A204.1 (cell line): ENCODE data around the gene IGFL3.
"Not testable (repeated sequence)": the region's sequence is repeated elsewhere in the genome, so short reads cannot be mapped to it uniquely, and the experiment has no call there.

Experiments
- FAIRE-seq: peaks from 2 replicates; lab custom pipeline; 2012; peaks lifted over from hg19 to GRCh38; lab: Jason Lieb, UNC

The IGFL3 gene

DNA sequence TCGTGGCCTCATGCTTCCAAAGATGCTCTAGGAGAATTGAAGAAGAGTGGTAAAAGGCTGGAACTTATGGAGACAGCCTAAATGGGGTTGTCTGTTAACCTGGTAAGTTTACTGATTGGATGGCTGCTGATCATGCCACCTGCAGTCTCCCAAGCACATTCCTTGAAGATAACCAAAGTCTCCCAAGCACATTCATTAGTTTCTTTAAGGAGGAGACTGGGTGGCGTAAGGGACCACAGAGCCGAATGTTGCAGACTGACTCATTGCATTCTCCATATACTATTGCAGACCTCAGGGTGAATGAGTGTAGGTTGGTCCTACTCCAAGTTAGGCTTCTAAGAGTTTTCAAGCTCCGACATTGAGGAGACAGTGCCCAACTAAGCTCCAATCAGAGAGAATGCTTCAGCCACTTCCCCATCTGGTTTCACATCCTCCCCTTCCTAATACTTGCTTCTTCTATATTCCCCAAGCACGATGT, at the start of gene IGFL3:
IGFL3 (minus strand) TSS at position 51 of the 478 bp plus-strand sequence; CDS start at position 12, 39 bp downstream.
- no peak for FAIRE-seq

DNA sequence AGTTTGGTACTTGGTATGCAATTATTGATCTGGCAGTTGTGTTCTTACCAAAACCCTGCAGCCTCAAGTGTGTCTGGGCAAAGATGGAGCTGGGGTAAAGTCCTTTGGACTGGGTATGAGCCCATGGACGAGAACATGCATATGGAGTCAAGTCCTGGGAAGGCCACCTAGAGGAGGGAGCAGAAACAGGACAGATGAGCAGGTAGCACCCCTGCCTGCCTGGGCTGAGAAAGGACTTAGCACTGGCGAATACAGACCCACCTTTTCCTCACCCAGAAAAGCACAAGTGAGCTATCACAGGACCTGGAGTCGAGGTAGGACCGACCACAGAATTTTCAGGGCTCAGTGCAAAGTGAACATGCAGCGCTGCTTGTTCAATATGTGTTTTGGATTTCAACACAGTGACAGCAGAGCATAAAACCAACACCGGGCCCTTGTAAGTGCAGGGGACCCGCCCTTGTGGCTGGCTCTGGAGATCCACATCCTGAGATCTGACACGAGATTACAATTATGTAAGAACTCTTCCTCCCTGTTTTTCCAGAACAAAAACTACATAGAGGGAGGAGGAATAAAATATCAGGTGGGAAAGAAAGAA, 49.5 kb upstream of the IGFL3 start:
- FAIRE-seq, result no peak

DNA sequence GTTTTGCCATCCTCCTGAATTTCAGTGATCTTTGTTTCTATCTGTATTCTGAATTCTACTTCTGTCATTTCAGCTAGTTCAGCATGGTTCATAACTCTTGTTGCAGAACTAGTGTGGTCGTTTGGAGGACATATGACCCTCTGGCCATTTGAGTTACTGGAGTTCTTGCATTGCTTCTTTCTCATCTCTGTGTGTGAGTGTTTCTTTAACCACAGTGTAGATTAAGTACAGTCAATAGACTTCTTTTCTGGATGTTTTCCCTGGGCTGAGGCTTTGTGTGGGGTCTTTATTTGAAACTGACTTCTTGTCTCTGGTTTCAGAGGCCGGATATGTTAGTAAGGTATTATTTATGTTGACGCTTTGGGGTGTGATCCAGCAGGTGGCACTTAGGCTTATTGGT, 38.2 kb upstream of the IGFL3 start:
- no peak for FAIRE-seq

DNA sequence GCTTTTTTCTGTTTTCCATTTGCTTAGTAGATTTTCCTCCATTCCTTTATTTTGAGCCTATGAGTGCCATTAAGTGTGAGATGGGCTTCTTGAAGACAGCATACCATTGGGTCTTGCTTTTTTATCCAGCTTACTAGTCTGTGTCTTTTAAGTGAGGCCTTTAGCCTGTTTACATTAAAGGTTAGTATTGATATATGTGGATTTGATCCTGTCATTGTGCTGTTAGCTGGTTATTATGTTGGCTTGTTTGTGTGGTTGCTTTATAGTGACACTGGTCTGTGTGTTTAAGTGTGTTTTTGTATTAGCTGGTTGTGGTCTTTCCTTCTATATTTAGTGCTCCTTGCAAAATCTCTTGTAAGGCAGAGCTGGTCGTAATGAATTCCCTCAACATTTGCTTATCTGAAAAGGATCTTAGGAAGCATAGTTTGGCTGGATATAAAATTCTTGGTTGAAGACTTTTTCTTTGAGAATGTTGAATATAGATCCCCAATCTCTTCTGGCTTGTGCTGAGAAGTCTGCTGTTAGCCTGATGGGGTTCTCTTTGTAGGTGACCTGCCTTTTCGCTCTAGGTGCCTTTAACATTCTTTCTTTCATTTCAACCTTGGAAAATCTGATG, 37.3 kb upstream of the IGFL3 start:
- FAIRE-seq, result not testable (repeated sequence)

DNA sequence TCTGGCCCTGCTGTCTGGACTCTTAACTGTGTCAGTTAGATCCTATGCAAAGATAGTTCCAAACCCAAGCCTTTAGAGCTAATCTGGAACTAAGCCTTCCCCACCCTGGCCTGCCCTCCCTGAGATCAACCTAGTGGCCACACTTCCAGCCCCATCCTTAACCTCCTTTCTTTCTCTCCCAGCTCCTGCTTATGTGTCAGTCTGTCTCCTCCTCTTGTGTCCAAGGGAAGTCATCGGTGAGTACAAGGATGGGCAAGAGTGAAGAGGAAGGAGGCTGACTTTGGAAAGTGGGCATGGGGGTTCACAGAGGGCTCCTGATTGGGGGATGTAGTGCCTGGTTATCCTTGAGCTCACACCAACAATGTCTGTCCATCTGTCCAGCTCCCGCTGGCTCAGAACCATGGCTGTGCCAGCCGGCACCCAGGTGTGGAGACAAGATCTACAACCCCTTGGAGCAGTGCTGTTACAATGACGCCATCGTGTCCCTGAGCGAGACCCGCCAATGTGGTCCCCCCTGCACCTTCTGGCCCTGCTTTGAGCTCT, 35.8 kb upstream of the IGFL3 start:
- FAIRE-seq, result no peak

DNA sequence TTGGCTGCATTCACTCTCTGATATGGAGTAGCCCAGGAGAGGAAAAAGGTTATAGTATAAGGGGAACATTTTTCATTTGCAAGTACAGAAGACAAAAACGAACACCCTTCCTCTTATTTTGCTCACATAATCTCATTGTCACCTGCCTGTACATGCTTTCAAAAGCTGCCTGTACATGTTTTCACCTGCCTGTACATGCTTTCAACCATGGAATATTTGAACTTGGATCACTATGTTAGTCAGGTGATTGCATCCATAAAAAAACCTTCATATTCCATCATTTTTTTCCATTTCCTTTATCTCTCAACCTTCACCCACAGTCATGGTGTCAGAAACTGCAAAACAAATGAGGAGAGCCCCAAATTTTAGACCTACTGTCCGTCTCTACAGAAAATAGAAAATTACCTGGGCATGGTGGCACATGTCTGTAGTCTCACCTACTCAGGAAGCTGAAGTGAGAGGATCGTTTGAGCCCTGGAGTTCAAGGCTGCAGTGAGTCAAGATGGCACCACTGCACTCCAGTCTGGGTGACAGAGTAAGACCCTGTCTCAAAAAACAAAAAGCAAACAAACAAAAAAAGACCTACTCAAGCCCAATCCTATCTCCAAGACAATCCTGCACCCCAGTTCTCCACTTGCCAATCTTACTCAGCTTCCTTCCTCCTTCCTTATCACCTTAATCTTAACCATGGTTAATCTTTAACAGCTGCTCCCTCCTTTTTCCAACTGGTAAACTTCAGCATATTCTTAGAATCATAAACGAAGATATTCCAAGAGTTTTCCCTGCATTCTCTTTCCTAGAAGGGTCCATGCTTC, 35.1 kb upstream of the IGFL3 start:
- no peak for FAIRE-seq

DNA sequence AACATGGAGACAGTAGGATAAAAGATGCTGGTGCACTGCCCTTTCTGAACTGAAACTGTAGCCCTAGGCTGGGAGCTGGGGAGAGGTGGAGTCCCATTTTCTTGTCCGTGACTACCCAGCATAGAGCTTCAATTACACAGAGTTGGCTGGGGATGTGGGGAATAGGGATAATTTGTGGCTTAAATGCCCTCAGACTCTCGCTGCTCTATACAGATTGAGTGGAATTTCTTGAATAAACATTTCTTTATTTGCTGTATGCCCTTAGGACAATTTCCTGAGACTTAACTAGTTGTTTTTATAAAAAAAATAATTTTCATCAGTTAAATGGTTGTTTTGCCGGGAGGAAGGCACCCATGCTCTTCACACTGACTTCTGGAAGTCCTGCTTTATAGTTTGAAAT, 30.7 kb upstream of the IGFL3 start:
- no peak for FAIRE-seq

DNA sequence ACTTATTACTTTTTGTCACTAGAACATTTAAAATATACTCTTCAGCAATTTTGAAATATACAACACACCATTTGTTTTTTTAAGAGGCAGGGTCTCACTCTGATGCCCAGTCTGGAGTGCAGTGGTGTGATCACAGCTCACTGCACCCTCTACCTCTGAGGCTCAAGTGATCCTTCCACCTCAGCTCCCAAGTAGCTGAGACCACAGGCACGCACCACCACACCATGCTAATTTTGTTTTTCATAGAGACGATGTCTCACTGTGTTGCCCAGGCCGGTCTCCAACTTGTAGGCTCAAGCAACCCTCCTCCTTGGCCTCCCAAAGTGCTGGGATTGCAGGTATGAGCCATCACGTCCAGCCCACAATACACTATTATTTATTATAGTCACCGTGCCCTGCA, 26.1 kb upstream of the IGFL3 start:
- no peak for FAIRE-seq

DNA sequence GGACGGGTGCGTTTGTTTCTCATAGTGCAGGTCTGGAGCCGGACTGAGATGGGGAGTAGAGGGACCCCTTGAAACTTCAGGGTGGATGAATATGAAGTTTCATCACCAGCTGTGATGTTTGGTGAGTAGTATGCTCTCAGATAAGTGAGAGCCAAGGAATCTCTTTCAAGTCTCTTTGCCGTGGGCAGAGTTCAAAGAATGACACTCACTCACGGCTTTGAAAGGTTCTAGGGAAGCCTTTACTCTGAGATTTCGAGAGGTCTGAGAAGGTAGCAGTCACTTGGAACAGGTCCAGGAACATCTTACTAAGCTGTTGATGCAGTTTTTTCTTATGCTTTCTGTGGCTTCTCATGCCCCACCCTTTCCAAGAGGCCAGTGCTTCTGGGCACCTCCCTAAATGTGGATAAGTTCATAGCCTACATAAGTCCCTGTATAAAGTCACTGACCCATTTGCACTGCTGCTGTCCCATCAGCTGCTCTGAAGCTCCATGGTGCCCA, 23.4 kb upstream of the IGFL3 start, which contains the start of gene IGFL2:
IGFL2 (plus strand) TSS at position 448 of the 498 bp plus-strand sequence; CDS start at position 489, 41 bp downstream.
- FAIRE-seq, result no peak

DNA sequence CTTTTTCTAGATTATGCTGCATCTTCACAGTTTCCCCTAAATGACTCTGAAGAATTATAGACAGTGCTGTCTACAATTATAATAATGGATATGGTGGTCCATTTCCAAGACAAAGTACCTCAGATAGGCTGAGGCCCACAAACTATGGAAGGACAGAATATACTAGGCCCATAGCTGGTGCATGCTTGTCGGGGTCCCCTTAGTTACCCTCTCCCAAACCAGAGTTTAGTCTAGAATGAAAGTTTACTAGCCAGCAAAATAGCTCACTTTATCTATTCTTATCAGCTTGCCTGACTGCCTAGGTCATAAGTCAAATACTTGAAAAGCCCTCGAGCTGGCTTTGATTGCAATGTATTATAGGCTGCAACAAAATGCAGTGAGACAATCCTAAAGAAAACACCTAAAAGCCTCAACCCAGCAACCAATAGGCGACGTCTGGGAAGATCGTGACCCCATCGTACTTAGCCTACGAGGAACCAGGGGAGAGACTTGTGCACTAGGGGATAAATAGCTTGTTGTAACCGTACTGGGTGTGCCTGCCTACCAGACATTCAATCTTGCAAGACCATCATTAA, 22.8 kb upstream of the IGFL3 start:
- FAIRE-seq, result no peak

DNA sequence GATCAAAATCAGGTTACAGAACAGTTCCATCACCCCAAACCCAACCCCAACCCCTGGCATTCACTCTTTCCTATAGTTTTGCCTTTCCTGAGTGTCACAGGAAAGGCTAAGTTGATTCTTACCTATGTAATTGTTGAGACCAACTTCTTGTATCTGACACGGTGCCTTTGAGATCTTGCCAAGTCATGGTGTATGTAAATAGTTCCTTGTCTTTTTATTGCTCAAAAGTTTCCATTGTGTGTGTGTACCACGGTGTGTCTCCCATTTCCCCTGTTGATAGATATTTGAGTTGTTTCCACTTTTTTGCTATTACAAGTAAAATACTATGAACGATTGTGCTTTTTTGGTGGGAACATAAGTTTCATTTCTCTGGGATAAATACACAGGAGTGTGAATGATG, 20.3 kb upstream of the IGFL3 start:
- FAIRE-seq, result no peak

DNA sequence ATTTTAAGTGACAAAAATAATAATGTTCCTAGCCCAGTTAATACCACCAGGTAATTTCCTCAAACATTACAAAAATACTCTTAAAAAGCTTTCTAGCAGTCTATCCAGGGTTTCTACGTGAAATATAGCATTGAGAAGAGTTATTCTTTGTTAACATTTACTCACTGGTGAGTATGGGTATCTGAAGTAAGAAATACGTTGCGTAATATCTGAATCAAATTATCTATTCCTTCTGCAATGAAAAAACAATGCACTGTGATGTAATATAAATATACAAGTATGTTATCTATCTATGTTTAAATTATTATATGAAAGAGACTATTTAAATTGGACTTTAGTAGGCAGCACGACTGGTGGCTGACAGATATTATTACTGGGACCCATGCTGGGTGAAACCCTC, 17.8 kb upstream of the IGFL3 start:
- FAIRE-seq, result no peak

DNA sequence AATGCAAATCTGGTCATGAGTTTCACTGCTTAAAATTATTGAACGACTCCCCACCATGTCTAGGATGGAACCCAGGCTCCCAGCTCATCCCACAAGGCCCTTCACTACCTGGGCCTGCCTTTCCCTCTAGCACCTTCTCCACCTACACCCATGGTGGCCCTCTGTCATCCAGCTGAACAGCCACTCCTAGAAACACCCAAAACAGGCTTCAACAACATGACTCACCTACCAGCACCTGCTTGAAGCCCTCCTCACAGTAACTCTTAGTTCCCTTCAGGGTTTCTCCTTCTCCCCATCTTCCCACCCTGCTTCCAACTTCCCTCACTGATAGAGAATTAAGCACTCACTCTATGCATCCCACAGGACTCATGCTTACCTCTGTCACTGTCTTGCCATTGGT, 16.9 kb upstream of the IGFL3 start:
- no peak for FAIRE-seq

DNA sequence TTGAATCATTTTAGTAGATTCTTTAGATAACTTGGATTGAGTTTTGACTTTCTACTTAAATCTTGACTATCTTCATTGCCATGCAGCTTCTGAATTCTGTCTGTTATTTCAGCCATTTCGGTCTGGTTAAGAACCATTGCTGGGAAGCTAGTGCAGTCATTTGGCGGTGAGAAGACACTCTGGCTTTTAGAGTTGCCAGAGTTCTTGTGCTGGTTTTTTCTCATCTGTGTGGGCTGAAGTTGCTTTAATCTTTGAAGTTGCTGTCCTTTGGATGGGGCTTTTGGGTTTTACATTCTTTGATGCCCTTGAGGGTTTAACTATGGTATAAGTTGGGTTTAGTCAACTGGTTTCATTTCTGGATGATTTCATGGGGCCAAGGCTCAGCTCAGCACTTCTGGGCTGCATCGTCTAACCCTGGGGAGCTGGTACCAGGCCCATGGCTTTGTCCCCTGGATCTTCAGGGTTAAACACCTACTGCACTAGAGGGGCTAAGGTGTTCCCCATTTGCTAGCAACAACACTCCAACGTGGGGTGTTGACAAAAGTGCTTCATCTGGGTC, 13.5 kb upstream of the IGFL3 start:
- FAIRE-seq, result no peak

DNA sequence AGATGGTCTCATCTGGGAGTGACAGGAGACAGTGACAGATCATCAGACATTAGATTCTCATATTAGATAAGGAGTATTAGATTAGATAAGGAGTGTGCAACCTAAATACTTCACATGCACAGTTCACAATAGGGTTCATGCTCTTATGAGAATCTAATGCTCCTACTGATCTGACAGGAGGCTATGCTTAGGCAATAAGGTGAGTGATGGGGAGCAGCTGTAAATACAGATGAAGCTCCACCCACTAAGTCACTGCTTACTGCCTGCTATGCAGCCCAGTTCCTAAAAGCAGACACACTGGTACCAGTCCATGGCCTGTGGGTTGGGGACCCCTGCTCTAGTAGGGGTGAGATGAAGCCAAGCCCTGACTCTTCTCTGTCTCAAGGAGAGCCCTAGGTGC, 10.0 kb upstream of the IGFL3 start:
- FAIRE-seq, result no peak

DNA sequence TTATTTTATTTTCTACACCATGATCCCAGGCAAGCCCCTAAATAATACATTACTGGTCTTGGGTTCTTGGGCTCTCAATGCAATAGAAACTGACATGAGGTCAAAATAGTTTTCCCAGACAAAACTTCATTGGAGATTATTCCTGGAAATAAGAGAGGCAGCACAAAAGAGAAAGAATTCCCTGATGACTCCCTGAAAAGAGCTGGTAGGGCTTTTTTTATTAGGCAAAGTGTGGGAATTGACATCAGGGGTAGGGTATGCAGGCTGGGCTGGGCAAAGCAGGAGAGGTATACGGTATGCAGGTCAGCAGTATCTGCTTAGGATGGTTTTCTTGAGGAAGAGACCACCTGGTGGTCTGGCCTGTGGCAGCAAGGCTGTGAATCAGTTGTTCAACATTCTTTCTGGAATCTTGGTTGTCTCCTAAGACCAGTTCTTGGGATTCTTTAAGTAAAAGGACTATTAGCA, 9.3 kb upstream of the IGFL3 start:
- FAIRE-seq, result no peak

DNA sequence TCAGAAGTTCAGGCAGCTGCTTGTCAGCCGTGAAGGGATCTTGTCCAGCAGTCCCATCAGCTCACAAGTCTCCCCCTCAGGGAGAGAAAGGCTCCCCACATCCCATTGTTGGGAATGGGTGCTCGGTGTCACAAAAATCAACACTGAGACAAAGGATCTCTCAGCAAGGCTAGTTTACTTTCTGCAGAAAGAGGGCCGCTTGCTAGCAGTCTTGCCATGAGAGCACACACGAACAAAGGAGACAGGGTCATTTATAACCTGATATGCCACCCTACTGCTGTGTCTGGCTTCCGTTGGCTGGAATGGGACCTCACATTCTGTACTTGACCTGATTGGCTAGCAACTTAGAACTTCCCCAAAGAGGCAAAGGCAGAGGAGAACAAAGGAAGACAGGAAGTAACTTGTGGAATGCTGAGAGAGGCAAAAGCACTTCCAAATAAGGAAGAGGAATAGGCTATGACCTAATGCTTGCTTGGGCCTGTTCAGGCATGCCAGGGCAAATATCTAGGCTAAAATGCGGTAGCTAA, 8.7 kb upstream of the IGFL3 start:
- FAIRE-seq, result no peak

DNA sequence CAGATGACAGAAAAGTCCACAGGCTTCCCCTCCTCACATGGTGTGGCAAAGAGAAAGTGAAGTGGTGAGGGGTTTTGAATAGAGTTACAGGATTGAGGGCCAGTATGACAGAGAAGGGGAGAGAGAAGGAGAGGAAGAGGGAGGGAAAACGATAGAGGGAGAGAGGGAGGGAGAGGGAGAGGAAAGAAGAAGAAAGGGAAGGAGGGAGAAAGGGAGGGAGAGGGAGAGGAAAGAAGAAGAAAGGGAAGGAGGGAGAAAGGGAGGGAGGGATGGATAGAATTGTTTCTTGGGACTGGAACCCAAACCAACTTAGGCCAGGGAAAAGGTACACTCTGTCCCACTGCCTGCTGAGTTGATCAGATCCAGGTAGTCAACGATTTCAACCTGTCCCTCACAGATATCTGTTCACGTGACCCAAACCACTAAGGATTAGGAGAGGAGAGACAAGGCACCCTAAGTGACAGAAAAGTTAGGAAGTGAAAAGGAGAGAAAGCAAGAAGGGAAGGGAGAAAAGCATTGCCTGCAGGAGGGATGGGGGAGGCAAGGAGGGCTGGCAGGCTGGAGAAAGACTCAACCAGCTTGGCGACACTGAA, 8.1 kb upstream of the IGFL3 start:
- no peak for FAIRE-seq

DNA sequence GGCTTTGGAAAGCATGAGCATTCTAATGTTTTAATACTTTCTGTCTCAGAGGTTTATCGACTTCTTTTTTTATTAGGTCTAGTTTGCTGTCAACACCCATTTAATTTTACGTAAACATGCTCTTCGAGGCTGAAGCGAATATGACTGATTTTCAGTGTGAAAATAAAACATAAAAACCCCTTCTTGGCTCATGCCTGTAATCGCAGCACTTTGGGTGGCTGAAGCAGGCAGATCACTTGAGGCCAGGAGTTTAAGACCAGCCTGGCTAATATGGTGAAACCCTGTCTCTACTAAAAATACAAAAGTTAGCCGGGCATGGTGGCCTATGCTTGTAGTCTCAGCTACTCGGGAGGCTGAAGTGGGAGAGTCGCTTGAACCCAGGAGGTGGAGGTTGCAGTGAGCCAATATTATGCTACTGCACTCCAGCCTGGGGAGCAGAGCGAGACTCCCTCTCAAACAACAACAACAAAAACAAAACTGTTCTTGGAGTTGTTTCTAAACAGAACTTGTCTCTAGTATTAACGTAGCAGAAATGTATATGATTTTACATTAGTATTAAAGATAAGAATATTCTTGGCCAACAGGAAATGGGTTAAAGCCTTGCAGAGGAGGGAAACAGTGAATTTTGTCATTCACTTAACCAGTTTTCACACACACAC, 7.1 kb upstream of the IGFL3 start:
- FAIRE-seq, result no peak

DNA sequence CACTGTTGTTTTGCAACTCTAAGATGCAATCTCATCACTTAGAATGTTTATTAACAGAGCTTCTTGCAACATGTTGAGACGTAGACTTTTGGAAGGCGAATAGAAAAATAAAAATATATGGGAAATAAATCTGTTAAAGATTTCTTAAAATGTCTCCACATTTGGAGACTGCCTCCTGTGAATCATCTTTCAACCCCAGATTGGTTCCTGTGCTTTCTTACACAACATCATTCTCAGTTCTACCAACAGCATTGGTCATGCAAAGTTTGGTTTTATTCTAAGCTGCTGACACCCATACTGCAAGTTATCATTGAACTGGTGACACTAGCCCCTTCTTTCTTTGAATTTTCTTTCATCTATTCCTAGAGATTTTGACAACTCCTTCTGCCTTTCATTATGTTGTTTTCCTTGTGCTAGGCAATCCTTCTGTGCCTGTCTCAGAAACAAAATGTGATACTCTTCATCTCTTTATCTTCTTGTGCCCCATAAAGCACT, 1.6 kb upstream of the IGFL3 start:
- no peak for FAIRE-seq

DNA sequence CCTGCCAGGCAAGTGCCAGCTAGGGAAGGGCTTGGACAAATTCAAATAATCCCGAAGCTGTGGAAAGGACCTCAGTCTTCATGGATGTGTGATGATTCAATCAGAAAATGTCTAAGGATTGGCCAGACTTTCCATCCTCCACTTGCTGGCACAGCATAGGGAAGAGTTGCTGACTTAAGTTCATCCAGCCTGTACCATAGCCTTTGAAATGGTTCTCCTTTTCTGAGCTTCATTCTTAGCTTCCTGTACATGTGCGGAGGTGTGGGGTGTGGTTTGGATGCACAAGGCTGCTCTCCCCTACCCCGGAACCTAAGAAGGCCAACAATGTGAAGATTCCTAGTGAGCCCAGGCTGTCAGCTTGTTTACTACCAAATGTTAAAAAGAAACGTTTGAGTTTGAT, 959 bp upstream of the IGFL3 start:
- no peak for FAIRE-seq
